Mesenchymal stem cell (in vitro differentiated cells and primary cell): ENCODE measurements around the gene FXYD2.
A peak's percentile ranks its signal among the peaks of the same experiment; 100 is the strongest.
"Not testable (repeated sequence)": the region's sequence is repeated elsewhere in the genome, so short reads cannot be mapped to it uniquely, and the experiment has no call there.

Experiments
- DNase-seq: peaks from one replicate; pipeline ENCODE4 v3.0.0-alpha.2; 2013
- H2AFZ ChIP-seq: one replicate; pipeline ENCODE4 v1.6.1; 2013; ENCODE audit warnings: low read depth, mild to moderate bottlenecking, control low read depth, inconsistent platforms, low read length, moderate library complexity
- H2AK5ac ChIP-seq: 2 replicates; pipeline ENCODE4 v1.6.1; 2013; ENCODE audit warnings: low read length, moderate library complexity, mild to moderate bottlenecking, inconsistent platforms; ENCODE audit not compliant: severe bottlenecking
- H2BK120ac ChIP-seq: one replicate; pipeline ENCODE4 v1.6.1; 2013; ENCODE audit warnings: low read depth, mild to moderate bottlenecking, inconsistent platforms, low read length, moderate library complexity
- H2BK12ac ChIP-seq, 2 experiments: one replicate each; pipeline ENCODE4 v1.6.1; 2013; ENCODE audit warnings: inconsistent platforms in 2 of 2, low read length in 2 of 2, mild to moderate bottlenecking in 2 of 2, moderate library complexity in 2 of 2, control low read depth in 1 of 2
- H2BK15ac ChIP-seq: one replicate; pipeline ENCODE4 v1.6.1; 2013; ENCODE audit warnings: mild to moderate bottlenecking, low read depth, inconsistent platforms; ENCODE audit not compliant: poor library complexity, severe bottlenecking
- H2BK5ac ChIP-seq: 2 replicates; pipeline ENCODE4 v1.6.1; 2013; ENCODE audit warnings: low read depth, mild to moderate bottlenecking, low read length, control low read depth, inconsistent platforms; ENCODE audit not compliant: poor library complexity, severe bottlenecking
- H3K14ac ChIP-seq, 2 experiments: one replicate each; pipeline ENCODE4 v1.6.1; 2013; ENCODE audit warnings: inconsistent platforms in 2 of 2, low read length in 2 of 2, control low read depth in 1 of 2, mild to moderate bottlenecking in 1 of 2, moderate library complexity in 1 of 2
- H3K18ac ChIP-seq, 2 experiments: one replicate each; pipeline ENCODE4 v1.6.1; 2013; ENCODE audit warnings: inconsistent platforms in 2 of 2, low read length in 2 of 2, control low read depth in 1 of 2, low read depth in 1 of 2, mild to moderate bottlenecking in 1 of 2
- H3K23ac ChIP-seq, 2 experiments: one replicate each; pipeline ENCODE4 v1.6.1; 2013; ENCODE audit warnings: inconsistent platforms in 2 of 2, low read length in 2 of 2, mild to moderate bottlenecking in 2 of 2, moderate library complexity in 2 of 2, control low read depth in 1 of 2
- H3K27ac ChIP-seq: 2 replicates; pipeline ENCODE4 v1.5.1; 2013; ENCODE audit warnings: mild to moderate bottlenecking, moderate library complexity, low read length, control low read depth, inconsistent platforms; ENCODE audit not compliant: poor library complexity, severe bottlenecking
- H3K27me3 ChIP-seq, 2 experiments: 2 replicates each; pipeline versions ENCODE4 v1.6.1 to v1.7.0; 2013; ENCODE audit warnings: low read length in 2 of 2, mild to moderate bottlenecking in 2 of 2, moderate library complexity in 2 of 2, control low read depth in 1 of 2, inconsistent platforms in 1 of 2; ENCODE audit not compliant: control insufficient read depth in 1 of 2, insufficient read depth in 1 of 2
- H3K36me3 ChIP-seq, 2 experiments: 2 replicates each; pipeline versions ENCODE4 v1.6.1 to v1.7.0; 2013; ENCODE audit warnings: low read length in 2 of 2, control low read depth in 1 of 2, inconsistent platforms in 1 of 2, low read depth in 1 of 2, mild to moderate bottlenecking in 1 of 2; ENCODE audit not compliant: insufficient read depth in 2 of 2, control insufficient read depth in 1 of 2
- H3K4ac ChIP-seq, 2 experiments: one replicate each; pipeline ENCODE4 v1.6.1; 2013; ENCODE audit warnings: inconsistent platforms in 2 of 2, low read length in 2 of 2, mild to moderate bottlenecking in 2 of 2, moderate library complexity in 2 of 2, control low read depth in 1 of 2, low read depth in 1 of 2
- H3K4me1 ChIP-seq: 2 replicates; pipeline ENCODE4 v1.6.1; 2013; ENCODE audit warnings: low read depth, low read length, control low read depth; ENCODE audit not compliant: control insufficient read depth, insufficient read depth
- H3K4me2 ChIP-seq: 2 replicates; pipeline ENCODE4 v1.6.1; 2013; ENCODE audit warnings: low read length, mild to moderate bottlenecking, inconsistent platforms; ENCODE audit not compliant: poor library complexity, severe bottlenecking
- H3K4me3 ChIP-seq, 2 experiments: 2 replicates each; pipeline versions ENCODE4 v1.5.1 to v1.7.0; 2013; ENCODE audit warnings: low read length in 2 of 2, mild to moderate bottlenecking in 2 of 2, control low read depth in 1 of 2, low read depth in 1 of 2; ENCODE audit not compliant: insufficient read depth in 1 of 2
- H3K79me1 ChIP-seq: replicated peaks from 2 replicates; pipeline ENCODE4 v1.6.1; 2013; ENCODE audit warnings: mild to moderate bottlenecking, control low read depth, low read length, inconsistent platforms; ENCODE audit not compliant: poor library complexity, severe bottlenecking
- H3K9ac ChIP-seq: 2 replicates; pipeline ENCODE4 v1.7.0; 2013; ENCODE audit warnings: mild to moderate bottlenecking, low read length, moderate library complexity
- H3K9me3 ChIP-seq: 2 replicates; pipeline ENCODE4 v1.7.0; 2013; ENCODE audit warnings: mild to moderate bottlenecking, low read length; ENCODE audit not compliant: control insufficient read depth
- H4K8ac ChIP-seq: one replicate; pipeline ENCODE4 v1.6.1; 2013; ENCODE audit warnings: inconsistent platforms, mild to moderate bottlenecking, low read length, moderate library complexity
- H4K91ac ChIP-seq: one replicate; pipeline ENCODE4 v1.6.1; 2013; ENCODE audit warnings: mild to moderate bottlenecking, low read length, inconsistent platforms
- WGBS: methylation state at CpG from one replicate; pipeline ENCODE4 v1.1.7; 2013; ENCODE audit warnings: mixed read lengths; 5-methylcytosine and 5-hydroxymethylcytosine counted together

Gene FXYD2

DNA sequence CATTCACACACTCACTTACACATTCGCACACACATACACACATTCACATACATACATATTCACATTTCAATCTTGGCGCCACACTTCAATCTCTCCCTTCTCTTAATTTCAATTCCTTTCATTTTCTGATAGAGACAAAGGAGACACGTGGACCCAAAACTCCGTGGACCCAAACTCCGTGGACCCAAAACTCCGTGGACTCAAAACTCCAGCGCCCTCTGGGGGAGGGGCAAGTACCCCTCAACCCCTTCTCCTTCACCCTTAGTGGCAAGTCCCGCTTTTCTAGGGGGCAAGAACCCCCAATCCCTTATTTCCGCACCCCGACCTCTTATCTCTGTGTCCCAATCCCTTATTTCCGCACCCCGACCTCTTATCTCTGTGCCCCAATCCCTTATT lies 14.5 kb downstream of the FXYD2 start:
- not testable (repeated sequence) for H4K8ac ChIP-seq, H3K4ac ChIP-seq, H2AFZ ChIP-seq, DNase-seq, H2BK15ac ChIP-seq, H3K4me2 ChIP-seq, H3K4me3 ChIP-seq, H2BK12ac ChIP-seq, H4K91ac ChIP-seq, H2AK5ac ChIP-seq, H3K23ac ChIP-seq, H2BK120ac ChIP-seq, H2BK5ac ChIP-seq, H3K9me3 ChIP-seq, H3K9ac ChIP-seq
- peaks cover 17% of the 10 kb centered on the region for H3K79me1 ChIP-seq
- peaks cover 0 to 11% of the 10 kb centered on the region in 2 experiments for H3K36me3 ChIP-seq
- H3K4me1 ChIP-seq, result peaks cover 21% of the 10 kb centered on the region
- H3K18ac ChIP-seq, result peak overlapping the region in 1 of 2 experiments; percentile 49
- peak overlapping the region in 1 of 2 experiments; percentile 96 for H3K14ac ChIP-seq
- H3K27me3 ChIP-seq, result peaks cover 0 to 47% of the 10 kb centered on the region in 2 experiments
- 91% methylated on average over 12 of the region's 12 CpGs for WGBS
- peak overlapping the region; percentile 55 for H3K27ac ChIP-seq

GRCh38 chr11:117809236-117810055 lies 15.1 kb downstream of the FXYD2 start:
- Histone ChIP-seq H3K4me3 (peak overlapping the region; percentile 21 to 61), H2AFZ (peak overlapping the region; percentile 18), H3K4me1 (peaks cover 17% of the 10 kb centered on the region), H3K36me3 (peaks cover 0 to 11% of the 10 kb centered on the region in 2 experiments), H3K4ac (peak overlapping the region in 1 of 2 experiments; percentile 55), H2AK5ac (peak overlapping the region; percentile 39), H3K9ac (peak overlapping the region; percentile 30), H2BK12ac (peak overlapping the region in 1 of 2 experiments; percentile 74), H3K18ac (peak overlapping the region; percentile 14 to 49), H3K23ac (no peak overlapping the region), H3K27me3 (peaks cover 0 to 43% of the 10 kb centered on the region in 2 experiments), H3K79me1 (peaks cover 18% of the 10 kb centered on the region), H3K4me2 (peak overlapping the region; percentile 47), H2BK15ac (no peak overlapping the region), H3K9me3 (no peaks in the 10 kb centered on the region), H3K27ac (peak overlapping the region; percentile 55), H4K8ac (peak overlapping the region; percentile 45), H2BK5ac (peak overlapping the region; percentile 10), H4K91ac (peak overlapping the region; percentile 5), H2BK120ac (no peak overlapping the region), H3K14ac (peak overlapping the region in 1 of 2 experiments; percentile 96)
- peak; percentile 57 for DNase-seq
- WGBS, result 47% methylated on average over 22 of the region's 22 CpGs

DNA sequence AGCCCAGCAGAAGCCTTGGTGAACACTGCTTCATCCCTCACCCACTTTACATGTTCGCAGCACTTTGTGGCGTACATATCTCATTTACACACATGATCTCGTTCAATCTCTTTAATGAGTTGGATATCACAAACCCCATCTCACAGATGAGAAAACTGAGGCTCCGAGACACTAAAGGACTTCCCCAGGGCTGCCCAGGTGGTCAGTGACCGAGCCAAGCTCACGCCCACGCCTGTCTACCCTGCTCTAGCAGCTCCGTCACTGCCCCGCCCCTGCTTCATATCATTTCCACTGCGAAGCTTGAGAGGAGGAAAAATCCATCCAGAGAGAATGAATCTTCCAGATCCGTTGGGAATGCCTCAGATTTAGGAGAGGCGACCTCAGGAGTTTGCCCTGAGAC lies 15.8 kb downstream of the FXYD2 start:
- peak overlapping the region; percentile 47 for H3K4me2 ChIP-seq
- peak overlapping the region; percentile 55 for H3K27ac ChIP-seq
- 86% methylated on average over 12 of the region's 12 CpGs for WGBS
- no peak overlapping the region for H3K23ac ChIP-seq
- no peak overlapping the region for H3K14ac ChIP-seq
- no peak overlapping the region for H4K8ac ChIP-seq
- no peak overlapping the region for H2BK12ac ChIP-seq
- peak overlapping the region; percentile 6 for H2AK5ac ChIP-seq
- H3K27me3 ChIP-seq, result peaks cover 0 to 46% of the 10 kb centered on the region in 2 experiments
- H3K18ac ChIP-seq, result peak overlapping the region in 1 of 2 experiments; percentile 46
- H3K4ac ChIP-seq, result no peak overlapping the region
- H2BK5ac ChIP-seq, result no peak overlapping the region
- H2BK120ac ChIP-seq, result no peak overlapping the region
- peak overlapping the region in 1 of 2 experiments; percentile 61 for H3K4me3 ChIP-seq
- peak overlapping the region; percentile 30 for H3K9ac ChIP-seq
- peaks cover 0 to 15% of the 10 kb centered on the region in 2 experiments for H3K36me3 ChIP-seq
- H3K79me1 ChIP-seq, result peaks cover 23% of the 10 kb centered on the region
- H3K4me1 ChIP-seq, result peaks cover 13% of the 10 kb centered on the region
- no peak for DNase-seq
- H3K9me3 ChIP-seq, result no peaks in the 10 kb centered on the region
- H4K91ac ChIP-seq, result no peak overlapping the region
- no peak overlapping the region for H2BK15ac ChIP-seq
- H2AFZ ChIP-seq, result no peak overlapping the region
